Trophoblast cell (in vitro differentiated cells and primary cell): ENCODE results near the gene MDM4.
A peak's percentile ranks its signal among the peaks of the same experiment; 100 is the strongest.

Experiments used
- DNase-seq, 2 donors: peaks; one replicate each; pipeline ENCODE4 v3.0.0-alpha.2; 2016
- H2AFZ ChIP-seq: 2 replicates; pipeline ENCODE4 v1.6.1; 2013; ENCODE audit warnings: low read length, moderate library complexity, mild to moderate bottlenecking; ENCODE audit not compliant: insufficient read depth, poor library complexity
- H2AK5ac ChIP-seq: 2 replicates; pipeline ENCODE4 v1.6.1; 2013; ENCODE audit warnings: mild to moderate bottlenecking, low read length
- H2BK120ac ChIP-seq: 2 replicates; pipeline ENCODE4 v1.6.1; 2013; ENCODE audit warnings: low read length, mild to moderate bottlenecking, moderate library complexity; ENCODE audit not compliant: insufficient read depth, poor library complexity
- H2BK12ac ChIP-seq: 2 replicates; pipeline ENCODE4 v1.6.1; 2013; ENCODE audit warnings: mild to moderate bottlenecking, low read length, moderate library complexity
- H2BK5ac ChIP-seq: 2 replicates; pipeline ENCODE4 v1.6.1; 2013; ENCODE audit warnings: low read length, low read depth, moderate library complexity, mild to moderate bottlenecking; ENCODE audit not compliant: poor library complexity
- H3K14ac ChIP-seq: 2 replicates; pipeline ENCODE4 v1.6.1; 2013; ENCODE audit warnings: mild to moderate bottlenecking, low read length
- H3K18ac ChIP-seq: 2 replicates; pipeline ENCODE4 v1.6.1; 2013; ENCODE audit warnings: mild to moderate bottlenecking, low read length
- H3K23ac ChIP-seq: 2 replicates; pipeline ENCODE4 v1.6.1; 2013; ENCODE audit warnings: low read length
- H3K27ac ChIP-seq: 2 replicates; pipeline ENCODE4 v1.5.1; 2013; ENCODE audit warnings: low read depth, mild to moderate bottlenecking, inconsistent platforms, low read length, moderate library complexity
- H3K27me3 ChIP-seq: 2 replicates; pipeline ENCODE4 v1.6.1; 2013; ENCODE audit warnings: inconsistent platforms, mild to moderate bottlenecking, low read length, moderate library complexity; ENCODE audit not compliant: insufficient read depth
- H3K36me3 ChIP-seq, 2 experiments: 1 replicate in 1 of 2; 2 replicates in 1 of 2; pipeline ENCODE4 v1.6.1; 2013; ENCODE audit warnings: low read length in 2 of 2, mild to moderate bottlenecking in 2 of 2, moderate library complexity in 1 of 2; ENCODE audit not compliant: insufficient read depth in 2 of 2, control insufficient read depth in 1 of 2
- H3K4ac ChIP-seq: 2 replicates; pipeline ENCODE4 v1.6.1; 2013; ENCODE audit warnings: low read depth, mild to moderate bottlenecking, low read length, moderate library complexity
- H3K4me1 ChIP-seq, 2 experiments: 1 replicate in 1 of 2; 2 replicates in 1 of 2; pipeline ENCODE4 v1.6.1; 2013; ENCODE audit warnings: low read length in 2 of 2, mild to moderate bottlenecking in 2 of 2, moderate library complexity in 1 of 2; ENCODE audit not compliant: insufficient read depth in 2 of 2, control insufficient read depth in 1 of 2
- H3K4me2 ChIP-seq: 2 replicates; pipeline ENCODE4 v1.6.1; 2013; ENCODE audit warnings: inconsistent platforms, mild to moderate bottlenecking, low read length, moderate library complexity
- H3K4me3 ChIP-seq: 2 replicates; pipeline ENCODE4 v1.5.1; 2013; ENCODE audit warnings: mild to moderate bottlenecking, low read depth, low read length, inconsistent platforms
- H3K79me1 ChIP-seq: one replicate; pipeline ENCODE4 v1.6.1; 2013; ENCODE audit warnings: low read length
- H3K79me2 ChIP-seq: 2 replicates; pipeline ENCODE4 v1.6.1; 2013; ENCODE audit warnings: low read length, mild to moderate bottlenecking; ENCODE audit not compliant: control insufficient read depth, insufficient read depth, poor library complexity
- H3K9ac ChIP-seq: 2 replicates; pipeline ENCODE4 v1.6.1; 2013; ENCODE audit warnings: mild to moderate bottlenecking, low read length
- H3K9me3 ChIP-seq: 2 replicates; pipeline ENCODE4 v1.6.1; 2013; ENCODE audit warnings: low read depth, mild to moderate bottlenecking, control low read depth, inconsistent platforms, low read length; ENCODE audit not compliant: insufficient read depth
- H4K12ac ChIP-seq: 2 replicates; pipeline ENCODE4 v1.6.1; 2013; ENCODE audit warnings: low read depth, mild to moderate bottlenecking, low read length, moderate library complexity
- H4K8ac ChIP-seq: 2 replicates; pipeline ENCODE4 v1.6.1; 2013; ENCODE audit warnings: low read depth, mild to moderate bottlenecking, low read length, moderate library complexity
- H4K91ac ChIP-seq: one replicate; pipeline ENCODE4 v1.6.1; 2013; ENCODE audit warnings: low read depth, mild to moderate bottlenecking, low read length, moderate library complexity
- WGBS: extraction: QIAGEN DNeasy Blood & Tissue Kit; methylation state at CpG from one replicate; pipeline ENCODE4 v1.1.7; 2013; ENCODE audit warnings: missing lambda C conversion rate; ENCODE audit not compliant: insufficient read length, insufficient coverage; ENCODE audit errors: extremely low coverage; 5-methylcytosine and 5-hydroxymethylcytosine counted together

Gene MDM4

GRCh38 chr1:204493145-204493983, 22.8 kb upstream of the MDM4 start:
- peak overlapping the region; percentile 88 for H3K4me2 ChIP-seq

DNA sequence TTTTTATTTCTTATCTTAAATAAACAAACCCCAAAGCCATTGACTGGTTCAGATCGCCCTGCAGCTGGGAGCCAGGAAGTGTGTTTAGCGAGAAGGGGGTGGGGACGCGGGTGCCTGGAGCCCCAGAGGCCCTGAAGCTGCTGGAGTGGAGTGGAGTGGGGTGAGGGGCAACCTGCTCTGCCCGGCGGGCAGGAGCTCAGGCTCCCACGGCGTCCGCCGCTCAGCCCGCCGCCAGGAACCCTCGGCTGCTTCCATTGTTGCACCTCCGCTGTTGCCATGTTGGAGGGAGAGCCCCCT, 22.3 kb upstream of the MDM4 start:
- Histone ChIP-seq H3K36me3 (no peaks in the 10 kb centered on the region), H2AK5ac (no peak overlapping the region), H2BK12ac (no peak overlapping the region), H2BK120ac (no peak overlapping the region), H3K27ac (peak overlapping the region; percentile 70), H2BK5ac (peak overlapping the region; percentile 52), H4K91ac (peak overlapping the region; percentile 90), H2AFZ (peak overlapping the region; percentile 79), H3K79me2 (peaks cover 7% of the 10 kb centered on the region), H3K4me1 (peaks cover 12 to 13% of the 10 kb centered on the region in 2 experiments), H3K23ac (no peak overlapping the region), H4K8ac (peak overlapping the region; percentile 62), H3K9me3 (no peaks in the 10 kb centered on the region), H4K12ac (no peak overlapping the region), H3K27me3 (no peaks in the 10 kb centered on the region), H3K4me2 (peak overlapping the region; percentile 88), H3K79me1 (peaks cover 18% of the 10 kb centered on the region), H3K4me3 (peak overlapping the region; percentile 79), H3K14ac (peak overlapping the region; percentile 56), H3K9ac (peak overlapping the region; percentile 29), H3K4ac (no peak overlapping the region), H3K18ac (peak overlapping the region; percentile 79)
- no CpG with 5 or more reads among the region's 14 CpGs for WGBS
- DNase-seq, result no peak

More at GRCh38 chr1:204493145-204493983, 22.8 kb upstream of the MDM4 start:
- H3K9me3 ChIP-seq, result no peaks in the 10 kb centered on the region
- H4K8ac ChIP-seq, result no peak overlapping the region
- peaks cover 7% of the 10 kb centered on the region for H3K79me2 ChIP-seq
- H2BK5ac ChIP-seq, result peak overlapping the region; percentile 35
- no peaks in the 10 kb centered on the region for H3K36me3 ChIP-seq
- no peak overlapping the region for H3K23ac ChIP-seq
- H2AFZ ChIP-seq, result peak overlapping the region; percentile 56
- peak overlapping the region; percentile 38 for H3K18ac ChIP-seq
- WGBS, result no CpG with 5 or more reads among the region's 15 CpGs
- H4K91ac ChIP-seq, result no peak overlapping the region
- peaks cover 12 to 13% of the 10 kb centered on the region in 2 experiments for H3K4me1 ChIP-seq
- H2AK5ac ChIP-seq, result peak overlapping the region; percentile 20
- peak in 1 of 2 donors; percentile 42 for DNase-seq
- peaks cover 18% of the 10 kb centered on the region for H3K79me1 ChIP-seq
- no peak overlapping the region for H4K12ac ChIP-seq
- peak overlapping the region; percentile 10 for H2BK120ac ChIP-seq
- peak overlapping the region; percentile 67 for H3K9ac ChIP-seq
- H3K27me3 ChIP-seq, result no peaks in the 10 kb centered on the region
- no peak overlapping the region for H2BK12ac ChIP-seq
- peak overlapping the region; percentile 79 for H3K4me3 ChIP-seq
- H3K27ac ChIP-seq, result peak overlapping the region; percentile 70
- H3K14ac ChIP-seq, result peak overlapping the region; percentile 59
- H3K4ac ChIP-seq, result peak overlapping the region; percentile 6

GRCh38 chr1:204494281-204495077, 21.7 kb upstream of the MDM4 start, which contains the start of gene PIK3C2B:
Gene PIK3C2B (minus strand): TSS chr1:204494805. CDS start chr1:204469802, 25,003 bp downstream.
- H3K9me3 ChIP-seq, result no peaks in the 10 kb centered on the region
- H2AK5ac ChIP-seq, result no peak within 1 kb of the TSS
- H3K23ac ChIP-seq, result no peak within 1 kb of the TSS
- peak within 1 kb of the TSS; percentile 73 for H2BK120ac ChIP-seq
- H3K14ac ChIP-seq, result peak within 1 kb of the TSS; percentile 59
- H3K79me2 ChIP-seq, result peaks cover 7% of the 10 kb centered on the region
- peak within 1 kb of the TSS; percentile 65 for H4K8ac ChIP-seq
- H2BK5ac ChIP-seq, result peak within 1 kb of the TSS; percentile 72
- peak within 1 kb of the TSS; percentile 79 for H3K4me3 ChIP-seq
- H2AFZ ChIP-seq, result peak within 1 kb of the TSS; percentile 94
- peak within 1 kb of the TSS; percentile 67 for H3K9ac ChIP-seq
- H3K18ac ChIP-seq, result peak within 1 kb of the TSS; percentile 79
- no peaks in the 10 kb centered on the region for H3K27me3 ChIP-seq
- peak within 1 kb of the TSS; percentile 56 for H4K12ac ChIP-seq
- peaks cover 18% of the 10 kb centered on the region for H3K79me1 ChIP-seq
- H4K91ac ChIP-seq, result peak within 1 kb of the TSS; percentile 90
- peak within 1 kb of the TSS; percentile 70 for H3K27ac ChIP-seq
- peak; percentile 76 to 83 for DNase-seq
- peak within 1 kb of the TSS; percentile 35 for H3K4ac ChIP-seq
- no peaks in the 10 kb centered on the region for H3K36me3 ChIP-seq
- WGBS, result no CpG with 5 or more reads among the region's 69 CpGs
- peak within 1 kb of the TSS; percentile 88 for H3K4me2 ChIP-seq
- peak within 1 kb of the TSS; percentile 56 for H2BK12ac ChIP-seq
- H3K4me1 ChIP-seq, result peaks cover 12 to 13% of the 10 kb centered on the region in 2 experiments

- H3K9ac ChIP-seq, result peak overlapping the region; percentile 54
Measured at GRCh38 chr1:204495078-204495753, 21.0 kb upstream of the MDM4 start.

More at GRCh38 chr1:204495078-204495753, 21.0 kb upstream of the MDM4 start:
- Histone ChIP-seq H3K23ac (no peak overlapping the region), H3K36me3 (no peaks in the 10 kb centered on the region), H3K4ac (peak overlapping the region; percentile 9), H4K12ac (peak overlapping the region; percentile 56), H3K9me3 (no peaks in the 10 kb centered on the region), H3K79me1 (peaks cover 18% of the 10 kb centered on the region), H4K8ac (peak overlapping the region; percentile 65), H3K27me3 (no peaks in the 10 kb centered on the region), H2BK120ac (peak overlapping the region; percentile 71), H2AFZ (peak overlapping the region; percentile 94), H4K91ac (no peak overlapping the region), H3K79me2 (peaks cover 7% of the 10 kb centered on the region), H2BK12ac (peak overlapping the region; percentile 56), H3K4me3 (peak overlapping the region; percentile 79), H3K18ac (peak overlapping the region; percentile 68), H2BK5ac (peak overlapping the region; percentile 72), H2AK5ac (no peak overlapping the region), H3K4me1 (peaks cover 12 to 13% of the 10 kb centered on the region in 2 experiments), H3K27ac (peak overlapping the region; percentile 50), H3K4me2 (peak overlapping the region; percentile 88), H3K14ac (peak overlapping the region; percentile 41)
- peak in 1 of 2 donors; percentile 15 for DNase-seq
- no CpG with 5 or more reads among the region's 17 CpGs for WGBS
